Fibroblast of villous mesenchyme (primary cell): Measurements from ENCODE around the gene MKRN1. TPM values are rescaled to one million over a fixed set of nuclear protein-coding genes. Genes with fewer than 3 reads are reported as not detected.

Experiments
- DNase-seq: peaks from one replicate; pipeline ENCODE4 v3.0.0-alpha.2; 2010; ENCODE audit warnings: low read depth
- H3K4me3 ChIP-seq: 2 replicates; pipeline ENCODE4 v1.5.1; 2011; ENCODE audit warnings: low read depth, mild to moderate bottlenecking, low read length
- CTCF ChIP-seq: IDR thresholded peaks from 2 replicates; pipeline ENCODE4 v1.5.1; 2012; ENCODE audit warnings: low read depth, mild to moderate bottlenecking, low read length; ENCODE audit not compliant: insufficient read depth
- total RNA-seq: library from RNA; depleted of rRNA; stranded (reverse); fragments of >200 nt; gene quantifications from 2 replicates; pipeline ENCODE4 v1.2.3, GENCODE V29; 2012

Gene MKRN1
- total RNA-seq, 1 donor = 50.5 TPM

- no peak for TF ChIP-seq CTCF
- H3K4me3 ChIP-seq = no peak overlapping the region
- no peak for DNase-seq
Observed at GRCh38 chr7:140484479-140484878, 5.2 kb upstream of the MKRN1 start.

- TF ChIP-seq CTCF = no peak
- DNase-seq = no peak
- peak overlapping the region; percentile 87 for H3K4me3 ChIP-seq
Observed at GRCh38 chr7:140479739-140480084, 407 bp upstream of the MKRN1 start.

- H3K4me3 ChIP-seq = peak overlapping the region; percentile 87
- DNase-seq = peak; percentile 53
- no peak for TF ChIP-seq CTCF
Observed at GRCh38 chr7:140478246-140479061, 851 bp downstream of the MKRN1 start.

GRCh38 chr7:140476698-140477261 is 2.5 kb downstream of the MKRN1 start:
- no peak overlapping the region for H3K4me3 ChIP-seq
- no peak for TF ChIP-seq CTCF
- no peak for DNase-seq

GRCh38 chr7:140475747-140476333 is 3.5 kb downstream of the MKRN1 start:
- DNase-seq = peak; percentile 44
- TF ChIP-seq CTCF = peak; percentile 49
- H3K4me3 ChIP-seq = no peak overlapping the region

- no peak for DNase-seq
- TF ChIP-seq CTCF = no peak
- no peak overlapping the region for H3K4me3 ChIP-seq
Observed at GRCh38 chr7:140463111-140463510, 16.2 kb downstream of the MKRN1 start.
